Sigmoid colon (tissue), 4 donors: Measurements from ENCODE around the gene ZNF680.

Experiments
- EP300 ChIP-seq, 4 donors: sonication (generic); formaldehyde crosslinking; IDR thresholded peaks; one replicate each; pipeline ENCODE4 v1.6.1; 2017; ENCODE audit warnings: antibody characterized with exemption in 4 of 4
- POLR2A ChIP-seq, 2 donors: fragments of 450-650 bp; IDR thresholded peaks; one replicate each; pipeline ENCODE4 v1.6.1; 2016; ENCODE audit warnings: antibody characterized with exemption in 2 of 2, mild to moderate bottlenecking in 2 of 2, moderate library complexity in 2 of 2
- TF ChIP-seq, protein P1 (sequence below), 4 experiments: fragments of 450-650 bp in 3 of 4; fragments of 200-600 bp in 1 of 4; IDR thresholded peaks; one replicate each; pipeline ENCODE4 v1.5.1; 2016 to 2019; ENCODE audit warnings: antibody characterized with exemption in 4 of 4, mild to moderate bottlenecking in 3 of 4, moderate library complexity in 2 of 4

DNA sequence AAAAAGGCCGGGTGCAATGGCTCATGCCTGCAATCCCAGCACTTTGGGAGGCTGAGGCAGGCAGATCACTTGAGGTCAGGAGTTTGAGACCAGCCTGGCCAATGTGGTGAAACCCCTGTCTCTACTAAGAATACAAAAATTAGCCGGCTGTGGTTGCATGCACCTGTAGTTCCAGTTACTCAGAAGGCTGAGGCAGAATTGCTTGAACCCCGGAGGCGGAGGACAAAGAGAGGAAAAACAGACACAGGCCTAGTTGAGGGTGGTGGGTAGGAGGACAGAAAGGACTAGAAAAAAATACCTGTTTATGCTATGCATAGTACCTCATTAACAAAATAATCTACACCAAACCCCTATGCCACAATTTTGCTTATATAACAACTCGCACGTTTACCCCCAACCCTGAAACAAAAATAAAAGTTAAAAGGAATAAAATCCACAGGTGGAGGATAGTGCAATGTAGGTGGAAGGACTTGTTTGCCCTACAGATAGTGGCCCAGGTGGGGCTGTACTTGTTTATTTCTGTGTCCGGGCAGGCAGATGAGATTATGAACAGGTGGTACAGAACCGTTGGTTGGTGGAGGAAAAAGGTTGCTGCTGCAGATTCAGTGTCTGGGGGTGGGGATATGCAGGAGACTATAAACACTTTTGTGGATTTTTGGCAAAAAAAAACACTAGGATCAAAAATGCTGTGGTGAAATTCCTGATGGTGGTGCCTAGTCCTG, 5.1 kb downstream of the ZNF680 start:
- TF ChIP-seq, protein P1, sequence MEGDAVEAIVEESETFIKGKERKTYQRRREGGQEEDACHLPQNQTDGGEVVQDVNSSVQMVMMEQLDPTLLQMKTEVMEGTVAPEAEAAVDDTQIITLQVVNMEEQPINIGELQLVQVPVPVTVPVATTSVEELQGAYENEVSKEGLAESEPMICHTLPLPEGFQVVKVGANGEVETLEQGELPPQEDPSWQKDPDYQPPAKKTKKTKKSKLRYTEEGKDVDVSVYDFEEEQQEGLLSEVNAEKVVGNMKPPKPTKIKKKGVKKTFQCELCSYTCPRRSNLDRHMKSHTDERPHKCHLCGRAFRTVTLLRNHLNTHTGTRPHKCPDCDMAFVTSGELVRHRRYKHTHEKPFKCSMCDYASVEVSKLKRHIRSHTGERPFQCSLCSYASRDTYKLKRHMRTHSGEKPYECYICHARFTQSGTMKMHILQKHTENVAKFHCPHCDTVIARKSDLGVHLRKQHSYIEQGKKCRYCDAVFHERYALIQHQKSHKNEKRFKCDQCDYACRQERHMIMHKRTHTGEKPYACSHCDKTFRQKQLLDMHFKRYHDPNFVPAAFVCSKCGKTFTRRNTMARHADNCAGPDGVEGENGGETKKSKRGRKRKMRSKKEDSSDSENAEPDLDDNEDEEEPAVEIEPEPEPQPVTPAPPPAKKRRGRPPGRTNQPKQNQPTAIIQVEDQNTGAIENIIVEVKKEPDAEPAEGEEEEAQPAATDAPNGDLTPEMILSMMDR (IDR thresholded peaks at IDR 0.05): no peak
- TF ChIP-seq POLR2A (IDR thresholded peaks at IDR 0.05) (no peak), EP300 (IDR thresholded peaks at IDR 0.05) (no peak)
